NCI-H2107 treated with DMSO at 0.1 percent for 48 hours (cell line): Measurements from ENCODE around the gene ERBB4.

ENCODE experiments used
- DNase-seq: peaks from one replicate; lab custom pipeline; 2025; ENCODE audit not compliant: unreplicated experiment; lab: John Stamatoyannopoulos, UW

Gene ERBB4

GRCh38 chr2:212367431-212367830, 171.2 kb downstream of the ERBB4 start:
- DNase-seq = no peak

- DNase-seq = no peak
Measured at GRCh38 chr2:212364112-212364985, 174.3 kb downstream of the ERBB4 start.

- DNase-seq = no peak
Measured at GRCh38 chr2:212361174-212361756, 177.3 kb downstream of the ERBB4 start.

GRCh38 chr2:212360068-212360460, 178.5 kb downstream of the ERBB4 start:
- no peak for DNase-seq

GRCh38 chr2:212359425-212360067, 179.1 kb downstream of the ERBB4 start:
- no peak for DNase-seq

GRCh38 chr2:212357606-212358005, 181.0 kb downstream of the ERBB4 start:
- DNase-seq = no peak

GRCh38 chr2:212354382-212354781, 184.2 kb downstream of the ERBB4 start:
- DNase-seq = no peak

GRCh38 chr2:212348501-212348900, 190.1 kb downstream of the ERBB4 start:
- DNase-seq = no peak

- no peak for DNase-seq
Measured at GRCh38 chr2:212346865-212347264, 191.7 kb downstream of the ERBB4 start.

- no peak for DNase-seq
Measured at GRCh38 chr2:212345966-212346365, 192.6 kb downstream of the ERBB4 start.

GRCh38 chr2:212344131-212344530, 194.5 kb downstream of the ERBB4 start:
- no peak for DNase-seq

GRCh38 chr2:212343167-212343566, 195.4 kb downstream of the ERBB4 start:
- no peak for DNase-seq

GRCh38 chr2:212337486-212338343, 200.9 kb downstream of the ERBB4 start:
- no peak for DNase-seq

GRCh38 chr2:212337036-212337435, 201.6 kb downstream of the ERBB4 start:
- DNase-seq = no peak

GRCh38 chr2:212330263-212330662, 208.3 kb downstream of the ERBB4 start:
- no peak for DNase-seq

- no peak for DNase-seq
Measured at GRCh38 chr2:212328712-212329496, 209.7 kb downstream of the ERBB4 start.

GRCh38 chr2:212328136-212328535, 210.5 kb downstream of the ERBB4 start:
- no peak for DNase-seq

- DNase-seq = no peak
Measured at GRCh38 chr2:212327171-212327809, 211.3 kb downstream of the ERBB4 start.

GRCh38 chr2:212318636-212319035, 220.0 kb downstream of the ERBB4 start:
- no peak for DNase-seq

GRCh38 chr2:212314680-212315079, 223.9 kb downstream of the ERBB4 start:
- DNase-seq = no peak
